Measurements from ENCODE around the gene MRPL12. TPM values are rescaled to one million over a fixed set of nuclear protein-coding genes. Genes with fewer than 3 reads are reported as not detected.
A peak's percentile ranks its signal among the peaks of the same experiment; 100 is the strongest.

MRPL12 gene
- total RNA-seq, 1 experiment from 2014 or later = 260 TPM

- ChIA-PET CTCF (no interaction called here), RAD21 (ENCODE audit: low non-redundant PET in 1 of 2, low total read pairs in 2 of 2, uncharacterized antibody in 2 of 2, unreplicated experiment in 2 of 2) (no interaction called here), POLR2A (no interaction called here)
- no peak overlapping the region for H2AFZ ChIP-seq (ENCODE audit: low read depth, low read length, poor library complexity, severe bottlenecking)
- no peaks in the 10 kb centered on the region for H3K27me3 ChIP-seq (ENCODE audit: insufficient read depth, low read length)
- TF ChIP-seq FOSL1 (IDR thresholded peaks at IDR 0.05; ENCODE audit: low read depth) = no peak
- no peak for TF ChIP-seq ATF3 (IDR thresholded peaks at IDR 0.05)
- no peak for TF ChIP-seq EZH2phosphoT487 (IDR thresholded peaks at IDR 0.05; ENCODE audit: borderline replicate concordance)
- no peak for TF ChIP-seq ZBTB33 (IDR thresholded peaks at IDR 0.05; ENCODE audit: extremely low read depth, insufficient replicate concordance, low read length)
- no peak for TF ChIP-seq POLR2A (IDR thresholded peaks at IDR 0.05; ENCODE audit: borderline replicate concordance, extremely low read depth, insufficient read depth, insufficient read length)
- TF ChIP-seq JUND (IDR thresholded peaks at IDR 0.05) = no peak
- TF ChIP-seq MAX (IDR thresholded peaks at IDR 0.05) = no peak
- TF ChIP-seq SIN3A (IDR thresholded peaks at IDR 0.05; ENCODE audit: low read depth) = no peak
- TF ChIP-seq EZH2 (IDR thresholded peaks at IDR 0.05) = no peak
- TF ChIP-seq TCF7L2 (IDR thresholded peaks at IDR 0.05; ENCODE audit: borderline replicate concordance, extremely low read depth, insufficient read depth, insufficient read length) = no peak
- TF ChIP-seq SRF (IDR thresholded peaks at IDR 0.05; ENCODE audit: low read depth) = no peak
- BruUV-seq (replicated peaks) = no TSS peak
- H3K9ac ChIP-seq (ENCODE audit: low read length) = no peak overlapping the region
- H3K9me2 ChIP-seq (ENCODE audit: insufficient read depth) = no peaks in the 10 kb centered on the region
- no peak overlapping the region for H3K4me3 ChIP-seq (replicated peaks in 1 of 2; ENCODE audit: low read depth in 1 of 2, low read length in 2 of 2)
- no peaks in the 10 kb centered on the region for H3K9me3 ChIP-seq (ENCODE audit: control insufficient read depth in 1 of 2, insufficient read depth in 1 of 2, low read depth in 1 of 2, low read length in 2 of 2)
- no peak overlapping the region for H3K4me2 ChIP-seq (ENCODE audit: low read length)
- intact Hi-C loops (cut with micrococcal nuclease) = loop anchor here (10.0 kb wide), 1 partner anchor 143 kb away; the partner anchor contains the start of gene FAAP100
- DNase-seq (ENCODE audit: low read depth, low spot score) (no peak), ATAC-seq (no peak)
- no peaks in the 10 kb centered on the region; the same call in 1 of the 2 replicates for H4K20me1 ChIP-seq (ENCODE audit: insufficient read depth)
- H3K4me1 ChIP-seq (ENCODE audit: control insufficient read depth in 1 of 2, insufficient read depth in 2 of 2, low read length in 2 of 2) = peaks cover 9 to 18% of the 10 kb centered on the region in 2 experiments
- H3K79me2 ChIP-seq (ENCODE audit: insufficient read depth, low read length) = peaks cover 84% of the 10 kb centered on the region
- peaks cover 46 to 71% of the 10 kb centered on the region in 2 experiments for H3K36me3 ChIP-seq (ENCODE audit: control insufficient read depth in 1 of 2, insufficient read depth in 2 of 2, low read length in 2 of 2)
- peak overlapping the region; percentile 27; the same call in 1 of the 2 replicates for H3K27ac ChIP-seq (ENCODE audit: low read depth, low read length)
These were observed 5.7 kb upstream of the MRPL12 start for GRCh38 chr17:81697261-81698044.

All from HCT116 (cell line).